Natural killer cell treated with Interleukin-12 subunit alpha and Interleukin-12 subunit beta and Interleukin-15 and Interleukin-18, amount 100 ng/mL, for 72 hours (primary cell): ENCODE data around the gene AKAP14. TPM values are rescaled to one million over a fixed set of nuclear protein-coding genes. Genes with fewer than 3 reads are reported as not detected.
"Not testable (repeated sequence)": the region's sequence is repeated elsewhere in the genome, so short reads cannot be mapped to it uniquely, and the experiment has no call there.

Experiments
- ATAC-seq, 2 donors: fragments of 150-1000 bp; cut with Tn5 transposase in 1 of 2; sonication (Bioruptor Pico), chemical (Tn5 transposase) in 1 of 2; 2 replicates each; pipeline ENCODE4 v1.10.0; 2021
- DNase-seq: peaks from one replicate; pipeline ENCODE4 v3.0.0; 2022; ENCODE audit warnings: low spot score
- H3K27ac Mint-ChIP-seq, 2 donors: 1 replicate in 1 of 2; 2 replicates in 1 of 2; pipeline ENCODE4 v1.8.0; 2022; ENCODE audit warnings: mixed read lengths in 2 of 2, mild to moderate bottlenecking in 1 of 2, moderate library complexity in 1 of 2
- H3K27me3 Mint-ChIP-seq, 2 donors: 1 replicate in 1 of 2; 2 replicates in 1 of 2; pipeline ENCODE4 v1.8.0; 2022; ENCODE audit warnings: mixed read lengths in 2 of 2
- H3K36me3 Mint-ChIP-seq: one replicate; pipeline ENCODE4 v1.8.0; 2022; ENCODE audit warnings: mixed read lengths
- H3K4me1 Mint-ChIP-seq, 2 donors: 1 replicate in 1 of 2; 2 replicates in 1 of 2; pipeline ENCODE4 v1.8.0; 2022; ENCODE audit warnings: low read depth in 2 of 2, mixed read lengths in 2 of 2, mild to moderate bottlenecking in 1 of 2
- H3K4me3 Mint-ChIP-seq: one replicate; pipeline ENCODE4 v1.8.0; 2022; ENCODE audit warnings: mixed read lengths
- H3K9me3 Mint-ChIP-seq: 2 replicates; pipeline ENCODE4 v1.8.0; 2022; ENCODE audit warnings: mixed read lengths
- total RNA-seq, 2 donors: library from RNA; stranded (reverse); gene quantifications; one replicate each; pipeline ENCODE4 v1.2.3, GENCODE V29; 2022

Gene AKAP14
- total RNA-seq, 2 donors from 2014 or later, result not detected

- H3K4me3 Mint-ChIP-seq, result no peak overlapping the region
- peaks cover 9 to 15% of the 10 kb centered on the region in 2 donors for H3K4me1 Mint-ChIP-seq
- DNase-seq, result no peak
- no peak for ATAC-seq
- no peaks in the 10 kb centered on the region for H3K9me3 Mint-ChIP-seq
- no peaks in the 10 kb centered on the region for H3K36me3 Mint-ChIP-seq
- H3K27ac Mint-ChIP-seq, result no peak overlapping the region
- H3K27me3 Mint-ChIP-seq, result peaks cover 0 to 15% of the 10 kb centered on the region in 2 donors
Observed at GRCh38 chrX:119945481-119945880, 49.8 kb downstream of the AKAP14 start.

GRCh38 chrX:119948381-119948780, 52.7 kb downstream of the AKAP14 start:
- DNase-seq (no peak), ATAC-seq (no peak)
- H3K4me3 Mint-ChIP-seq, result no peak overlapping the region
- no peaks in the 10 kb centered on the region for H3K36me3 Mint-ChIP-seq
- no peaks in the 10 kb centered on the region for H3K9me3 Mint-ChIP-seq
- H3K27ac Mint-ChIP-seq, result no peak overlapping the region
- H3K27me3 Mint-ChIP-seq, result peaks cover 0 to 14% of the 10 kb centered on the region in 2 donors
- no peaks in the 10 kb centered on the region for H3K4me1 Mint-ChIP-seq

DNA sequence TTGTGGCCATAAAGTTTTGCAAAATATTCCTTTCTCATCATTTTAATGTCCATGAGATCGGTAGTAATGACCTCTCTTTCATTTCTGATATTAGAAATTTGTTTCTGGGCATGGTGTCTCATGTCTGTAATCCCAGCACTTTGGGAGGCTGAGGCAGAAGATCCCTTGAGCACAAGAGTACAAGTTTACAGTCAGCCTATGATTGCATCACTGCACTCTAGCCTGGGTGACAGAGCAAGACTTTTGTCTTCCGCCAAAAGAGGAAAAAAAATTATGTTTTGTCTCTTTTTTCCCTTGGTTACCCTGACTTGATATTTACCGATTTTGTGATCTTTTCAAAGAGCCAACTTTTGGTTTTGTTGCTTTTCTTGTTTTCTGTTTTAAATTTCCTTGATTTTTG, 58.7 kb downstream of the AKAP14 start:
- Mint-ChIP-seq H3K27me3 (peaks cover 17 to 22% of the 10 kb centered on the region in 2 donors), H3K9me3 (no peaks in the 10 kb centered on the region), H3K27ac (no peak overlapping the region), H3K4me1 (peaks cover 9 to 10% of the 10 kb centered on the region in 2 donors), H3K36me3 (no peaks in the 10 kb centered on the region), H3K4me3 (no peak overlapping the region)
- no peak for DNase-seq
- ATAC-seq, result no peak

DNA sequence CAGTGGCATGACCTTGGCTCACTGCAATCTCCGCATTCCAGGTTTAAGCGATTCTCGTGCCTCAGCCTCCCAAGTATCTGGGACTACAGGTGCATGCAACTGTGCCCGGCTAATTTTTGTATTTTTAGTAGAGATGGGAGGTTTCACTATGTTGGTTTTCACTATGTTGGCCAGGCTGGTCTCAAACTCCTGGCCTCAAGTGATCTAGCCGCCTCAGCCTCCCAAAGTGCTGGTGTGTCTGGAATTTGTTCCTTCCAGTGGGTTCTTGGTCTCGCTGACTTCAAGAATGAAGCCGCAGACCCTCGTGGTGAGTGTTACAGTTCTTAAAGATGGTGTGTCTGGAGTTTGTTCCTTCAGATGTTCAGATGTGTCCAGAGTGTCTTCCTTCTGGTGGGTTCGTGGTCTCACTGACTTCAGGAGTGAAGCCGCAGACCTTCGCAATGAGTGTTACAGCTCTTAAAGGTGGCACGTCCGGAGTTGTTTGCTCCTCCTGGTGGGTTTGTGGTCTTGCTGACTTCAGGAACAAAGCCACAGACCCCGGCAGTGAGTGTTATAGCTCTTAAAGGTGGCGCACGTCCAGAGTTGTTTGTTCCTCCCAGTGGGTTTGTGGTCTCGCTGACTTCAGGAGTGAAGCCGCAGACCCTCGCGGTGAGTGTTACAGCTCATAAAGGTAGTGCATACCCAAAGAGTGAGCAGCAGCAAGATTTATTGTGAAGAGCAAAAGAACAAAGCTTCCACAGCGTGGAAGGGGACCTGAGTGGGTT, 60.3 kb downstream of the AKAP14 start:
- not testable (repeated sequence) for H3K9me3 Mint-ChIP-seq, H3K4me1 Mint-ChIP-seq, H3K4me3 Mint-ChIP-seq, H3K36me3 Mint-ChIP-seq
- H3K27me3 Mint-ChIP-seq, result peaks cover 31 to 33% of the 10 kb centered on the region in 2 donors
- DNase-seq (peak; percentile 76), ATAC-seq (peak; percentile 74 to 80)
- peak overlapping the region in 1 of 2 donors; percentile 60 for H3K27ac Mint-ChIP-seq

- Mint-ChIP-seq H3K27me3 (peaks cover 35 to 40% of the 10 kb centered on the region in 2 donors), H3K27ac (no peak overlapping the region), H3K4me1 (peaks cover 9 to 10% of the 10 kb centered on the region in 2 donors), H3K9me3 (no peaks in the 10 kb centered on the region), H3K4me3 (no peak overlapping the region), H3K36me3 (no peaks in the 10 kb centered on the region)
- DNase-seq (no peak), ATAC-seq (no peak)
Observed at GRCh38 chrX:119960625-119961024, 64.9 kb downstream of the AKAP14 start.

DNA sequence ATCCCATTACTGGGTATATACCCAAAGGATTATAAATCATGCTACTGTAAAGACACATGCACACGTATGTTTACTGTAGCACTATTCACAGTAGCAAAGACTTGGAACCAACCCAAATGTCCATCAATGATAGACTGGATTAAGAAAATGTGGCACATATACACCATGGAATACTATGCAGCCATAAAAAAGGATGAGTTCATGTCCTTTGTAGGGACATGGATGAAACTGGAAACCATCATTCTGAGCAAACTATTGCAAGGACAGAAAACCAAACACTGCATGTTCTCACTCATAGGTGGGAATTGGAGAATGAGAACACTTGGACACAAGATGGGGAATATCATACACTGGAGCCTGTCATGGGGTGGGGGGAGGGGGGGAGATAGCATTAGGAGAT, 71.1 kb downstream of the AKAP14 start:
- H3K4me1 Mint-ChIP-seq, H3K9me3 Mint-ChIP-seq, H3K36me3 Mint-ChIP-seq, H3K4me3 Mint-ChIP-seq, ATAC-seq, H3K27ac Mint-ChIP-seq, DNase-seq: not testable (repeated sequence)
- H3K27me3 Mint-ChIP-seq, result peaks cover 8 to 21% of the 10 kb centered on the region in 2 donors

Other genes starting within 250 kb of the AKAP14 start
- gene SEPTIN6, start 202.7 kb upstream of the AKAP14 start, total RNA-seq, result 10 to 100 TPM; 79.7 to 84.0 TPM
- not detected for gene SOWAHD, start 137.3 kb upstream of the AKAP14 start, total RNA-seq
- gene RPL39, start 104.3 kb upstream of the AKAP14 start, total RNA-seq, result 1,000 to 10,000 TPM; 1,043 to 1,156 TPM
- 10 to 100 TPM; 14.6 to 15.3 TPM for gene UPF3B, start 42.9 kb upstream of the AKAP14 start, total RNA-seq
- gene RNF113A, start 24.2 kb upstream of the AKAP14 start, total RNA-seq, result 10 to 100 TPM; 21.6 to 32.3 TPM
- gene NDUFA1, start 24.1 kb upstream of the AKAP14 start, total RNA-seq, result 10 to 100 TPM; 65.0 to 86.0 TPM
- gene NKAP, start 47.9 kb downstream of the AKAP14 start, total RNA-seq, result 1 to 10 TPM; 7.3 to 8.7 TPM
- not detected for gene RHOXF2B, start 181.8 kb downstream of the AKAP14 start, total RNA-seq
- gene RHOXF1, start 220.0 kb downstream of the AKAP14 start, total RNA-seq, result not detected